ENCODE measurements around the gene NR2C1. TPM values are rescaled to one million over a fixed set of nuclear protein-coding genes. Genes with fewer than 3 reads are reported as not detected.

The NR2C1 gene
- total and polyA plus RNA-seq, 2 of the 8 experiments (the other 6 are each of a cell fraction or from before 2014, with no cell fraction given), result 22.8 to 48.3 TPM

GRCh38 chr12:95072900-95073697 is at the start of gene NR2C1 (continued):
- TF ChIP-seq, protein P1, sequence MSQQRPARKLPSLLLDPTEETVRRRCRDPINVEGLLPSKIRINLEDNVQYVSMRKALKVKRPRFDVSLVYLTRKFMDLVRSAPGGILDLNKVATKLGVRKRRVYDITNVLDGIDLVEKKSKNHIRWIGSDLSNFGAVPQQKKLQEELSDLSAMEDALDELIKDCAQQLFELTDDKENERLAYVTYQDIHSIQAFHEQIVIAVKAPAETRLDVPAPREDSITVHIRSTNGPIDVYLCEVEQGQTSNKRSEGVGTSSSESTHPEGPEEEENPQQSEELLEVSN (IDR thresholded peaks at IDR 0.05), result no peak
- TF ChIP-seq ASH2L (IDR thresholded peaks at IDR 0.05; ENCODE audit: low read length) (peak; percentile 98), SP1 (IDR thresholded peaks at IDR 0.05; ENCODE audit: low read depth, low read length) (no peak), KDM5A (IDR thresholded peaks at IDR 0.05; ENCODE audit: low read length) (0 out of 2 replicates have a peak, but pooled peaks have one; percentile 22), POU5F1 (IDR thresholded peaks at IDR 0.05; ENCODE audit: low read depth, low read length) (no peak), TEAD4 (IDR thresholded peaks at IDR 0.05; ENCODE audit: low read depth, low read length) (no peak), GTF2F1 (IDR thresholded peaks at IDR 0.05; ENCODE audit: borderline replicate concordance, low read depth, low read length) (no peak)
